Endothelial cell (in vitro differentiated cells): Measurements from ENCODE around the gene TJP3. TPM values are rescaled to one million over a fixed set of nuclear protein-coding genes. Genes with fewer than 3 reads are reported as not detected.

Experiments used
- DNase-seq: peaks from one replicate; pipeline ENCODE4 v3.0.0; 2021; ENCODE audit warnings: low spot score
- H3K27ac Mint-ChIP-seq: one replicate; pipeline ENCODE4 v1.8.0; 2021; ENCODE audit warnings: mixed read lengths, inconsistent platforms; ENCODE audit not compliant: unreplicated experiment
- H3K27me3 Mint-ChIP-seq: one replicate; pipeline ENCODE4 v1.8.0; 2021; ENCODE audit warnings: mild to moderate bottlenecking, moderate library complexity, mixed read lengths, inconsistent platforms; ENCODE audit not compliant: unreplicated experiment
- H3K36me3 Mint-ChIP-seq: one replicate; pipeline ENCODE4 v1.8.0; 2021; ENCODE audit warnings: mild to moderate bottlenecking, low read depth, mixed read lengths, inconsistent platforms; ENCODE audit not compliant: unreplicated experiment
- H3K4me1 Mint-ChIP-seq: one replicate; pipeline ENCODE4 v1.8.0; 2021; ENCODE audit warnings: mild to moderate bottlenecking, mixed read lengths, inconsistent platforms; ENCODE audit not compliant: unreplicated experiment
- H3K4me3 Mint-ChIP-seq: one replicate; pipeline ENCODE4 v1.8.0; 2021; ENCODE audit warnings: mild to moderate bottlenecking, mixed read lengths, inconsistent platforms; ENCODE audit not compliant: unreplicated experiment
- H3K9me3 Mint-ChIP-seq: one replicate; pipeline ENCODE4 v1.8.0; 2021; ENCODE audit warnings: mixed read lengths, inconsistent platforms; ENCODE audit not compliant: unreplicated experiment
- CTCF ChIP-seq: fragments of 200-600 bp; sonication (generic); IDR thresholded peaks from one replicate; pipeline ENCODE4 v1.5.0; 2021; ENCODE audit warnings: antibody characterized with exemption; ENCODE audit not compliant: unreplicated experiment
- total RNA-seq: library from RNA; stranded (reverse); fragmentation: NEBNext Ultra II Directional; extraction: Animal tissue kit (Norgen Biotek cat#: 25700); gene quantifications from one replicate; pipeline ENCODE4 v1.2.1, GENCODE V29; 2021; ENCODE audit not compliant: unreplicated experiment

The TJP3 gene
- total RNA-seq, 1 donor from 2014 or later, result 3.1 TPM

- Mint-ChIP-seq H3K36me3 (peaks cover 16% of the 10 kb centered on the region), H3K27me3 (peaks cover 7% of the 10 kb centered on the region), H3K4me1 (peaks cover 4% of the 10 kb centered on the region), H3K4me3 (no peak overlapping the region), H3K27ac (no peak overlapping the region), H3K9me3 (no peaks in the 10 kb centered on the region)
- no peak for DNase-seq
- TF ChIP-seq CTCF, result no peak
Observed at GRCh38 chr19:3693025-3693925, 14.9 kb upstream of the TJP3 start.

- Mint-ChIP-seq H3K4me3 (no peak overlapping the region), H3K27ac (no peak overlapping the region), H3K27me3 (peaks cover 6% of the 10 kb centered on the region), H3K36me3 (peaks cover 14% of the 10 kb centered on the region), H3K4me1 (peaks cover 5% of the 10 kb centered on the region), H3K9me3 (no peaks in the 10 kb centered on the region)
- no peak for TF ChIP-seq CTCF
- DNase-seq, result no peak
Observed at GRCh38 chr19:3694361-3695123, 13.6 kb upstream of the TJP3 start.

- DNase-seq, result no peak
- Mint-ChIP-seq H3K9me3 (no peaks in the 10 kb centered on the region), H3K4me3 (no peak overlapping the region), H3K36me3 (peaks cover 8% of the 10 kb centered on the region), H3K27me3 (peaks cover 6% of the 10 kb centered on the region), H3K27ac (no peak overlapping the region), H3K4me1 (peaks cover 3% of the 10 kb centered on the region)
- TF ChIP-seq CTCF, result no peak
Observed at GRCh38 chr19:3695124-3695733, 13.0 kb upstream of the TJP3 start.

GRCh38 chr19:3695986-3696659 is 12.1 kb upstream of the TJP3 start:
- Mint-ChIP-seq H3K9me3 (no peaks in the 10 kb centered on the region), H3K36me3 (peaks cover 2% of the 10 kb centered on the region), H3K27ac (no peak overlapping the region), H3K4me1 (peaks cover 3% of the 10 kb centered on the region), H3K27me3 (peaks cover 6% of the 10 kb centered on the region), H3K4me3 (no peak overlapping the region)
- no peak for TF ChIP-seq CTCF
- no peak for DNase-seq
